Measurements from ENCODE around the gene TCN2. TPM values are rescaled to one million over a fixed set of nuclear protein-coding genes. Genes with fewer than 3 reads are reported as not detected.

TCN2 gene
- total RNA-seq, 4 donors from 2014 or later = 26.3 to 55.1 (median 41.4) TPM

GRCh38 chr22:30568137-30568805, 38.7 kb upstream of the TCN2 start:
- 73 to 76% methylated on average over 10 of the region's 10 CpGs for whole genome bisulfite sequencing, 2 donors
- Histone ChIP-seq H3K27me3 (no peaks in the 10 kb centered on the region), H3K4me3 (replicated peaks in 1 of 3) (no peak overlapping the region), H3K4me1 (no peaks in the 10 kb centered on the region), H3K36me3 (no peaks in the 10 kb centered on the region), H3K27ac (no peak overlapping the region), H3K9me3 (no peaks in the 10 kb centered on the region)
- no peak for DNase-seq
- intact Hi-C loops (cut with DNase I) = no loop called here
- no peak for TF ChIP-seq POLR2A (IDR thresholded peaks at IDR 0.05)

GRCh38 chr22:30569674-30570202, 37.2 kb upstream of the TCN2 start:
- intact Hi-C loops (cut with DNase I) = no loop called here
- H3K36me3 ChIP-seq = no peaks in the 10 kb centered on the region
- TF ChIP-seq CTCF (IDR thresholded peaks at IDR 0.05) (no peak), POLR2A (IDR thresholded peaks at IDR 0.05) (no peak)
- H3K4me1 ChIP-seq = peaks cover 0 to 2% of the 10 kb centered on the region in 2 donors
- WGBS, 2 donors = 90 to 94% methylated on average over 10 of the region's 10 CpGs
- H3K27ac ChIP-seq = no peak overlapping the region
- H3K4me3 ChIP-seq (replicated peaks in 1 of 3) = no peak overlapping the region
- no peaks in the 10 kb centered on the region for H3K27me3 ChIP-seq
- H3K9me3 ChIP-seq = no peaks in the 10 kb centered on the region
- no peak for DNase-seq

GRCh38 chr22:30572210-30572609, 34.8 kb upstream of the TCN2 start:
- no peak for TF ChIP-seq CTCF (IDR thresholded peaks at IDR 0.05)
- no peak for TF ChIP-seq POLR2A (IDR thresholded peaks at IDR 0.05)
- no peaks in the 10 kb centered on the region for H3K9me3 ChIP-seq
- no peak for DNase-seq
- no peak overlapping the region for H3K27ac ChIP-seq
- WGBS, 2 donors = 75 to 87% methylated on average over 6 of the region's 6 CpGs
- H3K27me3 ChIP-seq = no peaks in the 10 kb centered on the region
- H3K36me3 ChIP-seq = peaks cover 15 to 18% of the 10 kb centered on the region in 2 donors
- peaks cover 0 to 5% of the 10 kb centered on the region in 2 donors for H3K4me1 ChIP-seq
- intact Hi-C loops (cut with DNase I) = no loop called here
- no peak overlapping the region for H3K4me3 ChIP-seq (replicated peaks in 1 of 3)

GRCh38 chr22:30572840-30573593, 34.0 kb upstream of the TCN2 start:
- Histone ChIP-seq H3K27ac (no peak overlapping the region), H3K4me1 (peaks cover 0 to 5% of the 10 kb centered on the region in 2 donors), H3K27me3 (no peaks in the 10 kb centered on the region), H3K9me3 (no peaks in the 10 kb centered on the region), H3K4me3 (replicated peaks in 1 of 3) (no peak overlapping the region), H3K36me3 (peaks cover 24 to 26% of the 10 kb centered on the region in 2 donors)
- 42 to 47% methylated on average over 9 to 10 of the region's 12 CpGs for WGBS, 2 donors
- no peak for TF ChIP-seq CTCF (IDR thresholded peaks at IDR 0.05)
- TF ChIP-seq POLR2A (IDR thresholded peaks at IDR 0.05) = no peak
- no peak for DNase-seq
- intact Hi-C loops (cut with DNase I) = no loop called here

- H3K27ac ChIP-seq = no peak overlapping the region
- no peak overlapping the region for H3K4me3 ChIP-seq (replicated peaks in 1 of 3)
- H3K4me1 ChIP-seq = peaks cover 0 to 5% of the 10 kb centered on the region in 2 donors
- no peaks in the 10 kb centered on the region for H3K27me3 ChIP-seq
- peaks cover 30 to 32% of the 10 kb centered on the region in 2 donors for H3K36me3 ChIP-seq
- TF ChIP-seq POLR2A (IDR thresholded peaks at IDR 0.05) (no peak), CTCF (IDR thresholded peaks at IDR 0.05) (no peak)
- no peaks in the 10 kb centered on the region for H3K9me3 ChIP-seq
- 18 to 33% methylated on average over 3 to 5 of the region's 7 CpGs for WGBS, 2 donors
- intact Hi-C loops (cut with DNase I) = no loop called here
- DNase-seq = no peak
Observed at GRCh38 chr22:30573594-30574094, 33.3 kb upstream of the TCN2 start.

Measured in thyroid gland (tissue), 4 donors.